ENCODE data around the gene TBC1D23.
"Not testable (repeated sequence)": the region's sequence is repeated elsewhere in the genome, so short reads cannot be mapped to it uniquely, and the experiment has no call there.

GRCh38 chr3:100336229-100336628 lies 75.4 kb downstream of the TBC1D23 start:
- TF ChIP-seq ELF4 (CRISPR knock-in tag; IDR thresholded peaks at IDR 0.05); TRIM28 (IDR thresholded peaks at IDR 0.05); KDM1A (IDR thresholded peaks at IDR 0.05); MCM7 (IDR thresholded peaks at IDR 0.05); ZNF655 (CRISPR knock-in tag; IDR thresholded peaks at IDR 0.05); NRF1 (conservative IDR thresholded peaks at IDR 0.05 in 1 of 2, IDR thresholded peaks at IDR 0.05 in 1 of 2); REST (IDR thresholded peaks at IDR 0.05; ENCODE audit: borderline replicate concordance); REST (CRISPR knock-in tag; IDR thresholded peaks at IDR 0.05; ENCODE audit: low read depth): not testable (repeated sequence)

Data from K562 (cell line).